HepG2 (cell line): ENCODE results near the gene CATSPERD. TPM values are rescaled to one million over a fixed set of nuclear protein-coding genes. Genes with fewer than 3 reads are reported as not detected.

Experiments
- ATAC-seq: fragments of 200-7000 bp; cut with Tn5 transposase; 3 replicates; pipeline ENCODE4 v1.9.1; 2020; ENCODE audit warnings: mild to moderate bottlenecking, moderate library complexity
- BruUV-seq: library from RNA; stranded (reverse); fragments of 400-500 nt; replicated peaks from 2 replicates; lab custom pipeline; 2021; lab: Mats Ljungman, UMichigan
- CTCF ChIA-PET: fragments of 300-600 bp; formaldehyde crosslinking; extraction: SDS; loops from one replicate; lab custom pipeline; 2021; ENCODE audit warnings: low total read pairs, inconsistent platforms, low intra/inter-chr PET ratio; lab: Yijun Ruan, JAX
- POLR2A ChIA-PET: fragments of 350-600 bp; sonication (Branson Sonifier 250); formaldehyde crosslinking; loops from one replicate; lab custom pipeline; 2020; ENCODE audit warnings: antibody characterized with exemption, inconsistent platforms; lab: Yijun Ruan, JAX
- DNase-seq: peaks from one replicate; pipeline ENCODE4 v3.0.0-alpha.2; 2015; ENCODE audit warnings: low spot score
- FAIRE-seq: peaks from 3 replicates; lab custom pipeline; 2011; peaks lifted over from hg19 to GRCh38; lab: Jason Lieb, UNC
- H2AFZ ChIP-seq: one replicate; pipeline ENCODE4 v1.6.1; 2011; ENCODE audit warnings: low read length, inconsistent platforms
- H3K27ac ChIP-seq: fragments of 300-600 bp; 3 replicates; pipeline ENCODE4 v1.8.0; 2011; ENCODE audit warnings: mixed run types, mild to moderate bottlenecking, mixed read lengths, low read length, inconsistent platforms; ENCODE audit not compliant: insufficient read depth; ENCODE audit errors: extremely low read length
- H3K27me3 ChIP-seq, 2 experiments: fragments of 200-600 bp in 1 of 2; 2 replicates in 1 of 2; 3 replicates in 1 of 2; pipeline versions ENCODE4 v1.6.0 to v1.8.0; 2011; ENCODE audit warnings: low read length in 2 of 2, mild to moderate bottlenecking in 2 of 2, moderate library complexity in 2 of 2, inconsistent platforms in 1 of 2; ENCODE audit not compliant: insufficient read depth in 2 of 2, control insufficient read depth in 1 of 2
- H3K36me3 ChIP-seq, 2 experiments: fragments of 200-600 bp in 1 of 2; replicated peaks in 1 of 2; 2 replicates in 1 of 2; 3 replicates in 1 of 2; pipeline versions ENCODE4 v1.5.1 to v1.8.0; 2011; ENCODE audit warnings: low read length in 2 of 2, inconsistent platforms in 1 of 2; ENCODE audit not compliant: insufficient read depth in 2 of 2, control insufficient read depth in 1 of 2
- H3K4me1 ChIP-seq: 2 replicates; pipeline ENCODE4 v1.5.1; 2012; ENCODE audit warnings: low read length, inconsistent platforms; ENCODE audit not compliant: insufficient read depth
- H3K4me2 ChIP-seq: 2 replicates; pipeline ENCODE4 v1.6.0; 2011; ENCODE audit warnings: low read depth, low read length, inconsistent platforms
- H3K4me3 ChIP-seq, 3 experiments: fragments of 200-600 bp in 1 of 3; sonication (generic), shearing (Covaris generic) in 1 of 3; replicated peaks in 1 of 3; 2 replicates each; pipeline ENCODE4 v1.5.1; 2011 to 2016; ENCODE audit warnings: low read length in 3 of 3, inconsistent platforms in 2 of 3, low read depth in 2 of 3, mild to moderate bottlenecking in 2 of 3, control low read depth in 1 of 3, mixed read lengths in 1 of 3; ENCODE audit not compliant: insufficient read depth in 1 of 3
- H3K79me2 ChIP-seq: one replicate; pipeline ENCODE4 v1.6.1; 2011; ENCODE audit warnings: low read length, inconsistent platforms; ENCODE audit not compliant: insufficient read depth
- H3K9ac ChIP-seq: 2 replicates; pipeline ENCODE4 v1.6.0; 2011; ENCODE audit warnings: mild to moderate bottlenecking, low read depth, low read length, inconsistent platforms; ENCODE audit not compliant: insufficient read depth
- H3K9me3 ChIP-seq: 2 replicates; pipeline ENCODE4 v1.5.1; 2012; ENCODE audit warnings: mild to moderate bottlenecking, low read length
- H4K20me1 ChIP-seq: 2 replicates; pipeline ENCODE4 v1.6.0; 2011; ENCODE audit warnings: inconsistent platforms, mild to moderate bottlenecking, low read length, moderate library complexity; ENCODE audit not compliant: insufficient read depth
- AHR ChIP-seq: IDR thresholded peaks from 2 replicates; pipeline ENCODE4 v1.6.1; 2018; ENCODE audit warnings: missing genetic modification reagents, missing compliant biosample characterization
- ESRRA ChIP-seq: sonication (generic); formaldehyde crosslinking; IDR thresholded peaks from 2 replicates; pipeline ENCODE4 v1.5.1; 2020; ENCODE audit warnings: mild to moderate bottlenecking, low read depth, missing genetic modification reagents
- HIVEP1 ChIP-seq: sonication (generic); formaldehyde crosslinking; IDR thresholded peaks from 2 replicates; pipeline ENCODE4 v1.4.0; 2020; ENCODE audit warnings: mild to moderate bottlenecking, missing genetic modification reagents
- HNRNPLL ChIP-seq: fragments of 200-400 bp; formaldehyde crosslinking; IDR thresholded peaks from 2 replicates; pipeline ENCODE4 v1.6.1; 2017; ENCODE audit warnings: mild to moderate bottlenecking, low read depth, low read length; ENCODE audit not compliant: poor library complexity, severe bottlenecking
- HOXD1 ChIP-seq: sonication (generic); formaldehyde crosslinking; IDR thresholded peaks from 2 replicates; pipeline ENCODE4 v1.5.0; 2020; ENCODE audit warnings: missing genetic modification reagents
- MED8 ChIP-seq: sonication (generic); formaldehyde crosslinking; IDR thresholded peaks from 2 replicates; pipeline ENCODE4 v1.8.1; 2023; ENCODE audit warnings: mild to moderate bottlenecking, missing genetic modification reagents; ENCODE audit not compliant: insufficient replicate concordance
- RARA ChIP-seq: IDR thresholded peaks from 2 replicates; pipeline ENCODE4 v1.6.1; 2016; ENCODE audit warnings: missing genetic modification reagents, missing compliant biosample characterization
- SALL1 ChIP-seq: sonication (generic); formaldehyde crosslinking; IDR thresholded peaks from 2 replicates; pipeline ENCODE4 v1.8.0; 2022; ENCODE audit warnings: mild to moderate bottlenecking, missing genetic modification reagents
- SNAI1 ChIP-seq: sonication (generic); formaldehyde crosslinking; IDR thresholded peaks from 2 replicates; pipeline ENCODE4 v1.5.0; 2020; ENCODE audit warnings: mild to moderate bottlenecking, missing genetic modification reagents, borderline replicate concordance
- ZBTB1 ChIP-seq: sonication (generic); formaldehyde crosslinking; IDR thresholded peaks from 2 replicates; pipeline ENCODE4 v1.4.0; 2020; ENCODE audit warnings: missing genetic modification reagents, borderline replicate concordance
- ZNF124 ChIP-seq: sonication (generic); formaldehyde crosslinking; IDR thresholded peaks from 2 replicates; pipeline ENCODE4 v1.4.0; 2020; ENCODE audit warnings: missing genetic modification reagents
- ZNF234 ChIP-seq: sonication (generic); formaldehyde crosslinking; conservative IDR thresholded peaks from 2 replicates; pipeline ENCODE4 v1.5.1; 2020; ENCODE audit warnings: mild to moderate bottlenecking, missing genetic modification reagents
- ZNF747 ChIP-seq: sonication (generic); formaldehyde crosslinking; IDR thresholded peaks from 2 replicates; pipeline ENCODE4 v1.8.1; 2023; ENCODE audit warnings: missing genetic modification reagents, mild to moderate bottlenecking, borderline replicate concordance
- whole genome bisulfite sequencing: methylation state at CpG from one replicate; pipeline ENCODE4 v1.1.6; 2017; ENCODE audit warnings: low lambda C conversion rate; 5-methylcytosine and 5-hydroxymethylcytosine counted together
- in situ Hi-C: cut with HindIII; loops from 2 replicates; pipeline ENCODE4 v1.10.0; 2017; ENCODE audit warnings: low pct_unique_long_range_greater_than_20kb; ENCODE audit not compliant: extremely low pct_ligation_motif_present
- intact Hi-C: fragments of 100-400 bp; cut with micrococcal nuclease; formaldehyde crosslinking; loops from one replicate; pipeline ENCODE4 v1.10.0; 2022; ENCODE audit not compliant: unreplicated experiment
- polyA plus RNA-seq, 8 experiments: library from polyadenylated mRNA; depleted of rRNA in 3 of 8; stranded (reverse) in 7 of 8; unstranded in 1 of 8; fragments of >200 nt; fragmentation: Illumina TruSeq in 4 of 8; extraction: Trizol in 4 of 8; gene quantifications; 2 replicates each; pipeline versions ENCODE4 v1.2.1 to v1.2.3, GENCODE V29; 2011 to 2016; ENCODE audit warnings: low read depth in 4 of 8, missing spikeins in 1 of 8, mixed read lengths in 1 of 8; ENCODE audit not compliant: insufficient read depth in 1 of 8
- total RNA-seq, 5 experiments: library from RNA; depleted of rRNA; stranded (reverse); fragments of >200 nt; fragmentation: Illumina TruSeq; extraction: Trizol; gene quantifications; 2 replicates each; pipeline ENCODE4 v1.2.3, GENCODE V29; 2016; ENCODE audit warnings: low read depth in 1 of 5
- TF ChIP-seq, protein P1 (sequence below): sonication (generic); formaldehyde crosslinking; IDR thresholded peaks from 2 replicates; pipeline ENCODE4 v1.5.0; 2020; ENCODE audit warnings: mild to moderate bottlenecking, low read depth, missing genetic modification reagents, borderline replicate concordance
- TF ChIP-seq, protein P2 (sequence below): sonication (generic); formaldehyde crosslinking; IDR thresholded peaks from 2 replicates; pipeline ENCODE4 v1.4.0; 2020; ENCODE audit warnings: missing genetic modification reagents
- TF ChIP-seq, protein P3 (sequence below): sonication (generic); formaldehyde crosslinking; IDR thresholded peaks from 2 replicates; pipeline ENCODE4 v1.4.0; 2020; ENCODE audit warnings: missing genetic modification reagents

CATSPERD gene
- total and polyA plus RNA-seq, 2 of the 13 experiments (the other 11 are each of a cell fraction or from before 2014, with no cell fraction given), result 0.04 TPM; not detected in 1

DNA sequence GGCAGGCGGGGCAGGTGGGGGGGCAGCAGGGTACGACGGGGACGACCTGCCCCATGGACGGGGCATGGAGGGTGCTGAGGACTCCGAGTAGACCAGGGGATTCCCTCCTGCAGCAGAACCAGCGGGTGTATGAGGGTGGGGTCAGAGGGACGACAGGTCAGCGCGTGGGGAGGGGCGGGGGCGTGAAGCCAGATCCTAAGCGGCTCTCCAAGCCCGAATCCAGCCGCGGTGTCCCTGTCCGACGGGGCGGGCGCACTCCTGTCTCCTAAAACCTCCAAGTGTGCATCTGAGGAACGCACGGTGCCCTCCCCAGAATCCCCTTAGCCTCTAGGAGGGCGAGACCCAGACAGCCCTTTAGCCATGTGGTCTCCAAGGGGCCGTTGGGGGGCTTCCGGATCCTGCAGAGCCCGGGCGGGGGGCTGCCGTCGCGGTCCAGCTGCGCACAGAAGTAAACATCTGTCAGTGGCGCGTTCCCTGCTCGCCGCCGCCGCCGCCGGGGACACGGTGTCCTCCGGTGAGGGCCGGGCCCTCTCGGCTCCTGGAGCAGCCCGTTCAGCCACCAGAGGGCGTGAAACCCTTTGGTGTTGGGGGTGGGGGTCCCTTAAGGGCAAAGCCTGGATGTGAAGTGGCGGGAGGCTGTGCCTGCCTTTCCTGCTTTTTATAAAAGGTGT is 85.2 kb downstream of the CATSPERD start:
- Histone ChIP-seq H3K4me1 (peaks cover 55% of the 10 kb centered on the region), H3K36me3 (no peaks in the 10 kb centered on the region), H3K9ac (peak overlapping the region; percentile 47; the same call in 1 of the 2 replicates), H3K4me2 (peak overlapping the region; percentile 83), H2AFZ (no peak overlapping the region), H3K4me3 (peak overlapping the region; percentile 56 to 75 (median 63)), H3K9me3 (no peaks in the 10 kb centered on the region), H3K27me3 (no peaks in the 10 kb centered on the region), H3K79me2 (no peaks in the 10 kb centered on the region), H4K20me1 (no peaks in the 10 kb centered on the region), H3K27ac (no peak overlapping the region)
- 4% methylated on average over 10 of the region's 46 CpGs for WGBS
- intact Hi-C loops (loop anchor here (10.0 kb wide), 1 partner anchor 219 kb away; no protein-coding TSS in a partner anchor), in situ Hi-C loops (loop anchor here (5.0 kb wide), 1 partner anchor 87 kb away; no protein-coding TSS in a partner anchor)
- POLR2A ChIA-PET, result no interaction called here
- FAIRE-seq (peak; percentile 4), ATAC-seq (peak; percentile 65), DNase-seq (peak; percentile 65)
- CTCF ChIA-PET, result interaction anchor here (3.3 to 4.6 kb wide), 3 partner anchors 18 to 86 kb away, joined by 19 to 71 read pairs (median 30); no protein-coding TSS in a partner anchor
- no TSS peak for BruUV-seq
- TF ChIP-seq ZNF234 (CRISPR knock-in tag) (no peak), ZNF747 (peak; percentile 81), ZBTB1 (CRISPR knock-in tag) (no peak), AHR (CRISPR knock-in tag) (0 out of 2 replicates have a peak, but pooled peaks have one; percentile 31), ZNF124 (peak; percentile 63; the same call in 1 of the 2 replicates), HOXD1 (CRISPR knock-in tag) (no peak), HNRNPLL (peak; percentile 39), MED8 (CRISPR knock-in tag) (peak; percentile 47), RARA (no peak), HIVEP1 (CRISPR knock-in tag) (peak; percentile 91), SNAI1 (peak; percentile 84; the same call in 1 of the 2 replicates), ESRRA (CRISPR knock-in tag) (peak; percentile 49; the same call in 1 of the 2 replicates), SALL1 (peak; percentile 59; the same call in 1 of the 2 replicates)
- TF ChIP-seq, protein P1, sequence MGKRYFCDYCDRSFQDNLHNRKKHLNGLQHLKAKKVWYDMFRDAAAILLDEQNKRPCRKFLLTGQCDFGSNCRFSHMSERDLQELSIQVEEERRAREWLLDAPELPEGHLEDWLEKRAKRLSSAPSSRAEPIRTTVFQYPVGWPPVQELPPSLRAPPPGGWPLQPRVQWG (CRISPR knock-in tag), result no peak
- TF ChIP-seq, protein P2, sequence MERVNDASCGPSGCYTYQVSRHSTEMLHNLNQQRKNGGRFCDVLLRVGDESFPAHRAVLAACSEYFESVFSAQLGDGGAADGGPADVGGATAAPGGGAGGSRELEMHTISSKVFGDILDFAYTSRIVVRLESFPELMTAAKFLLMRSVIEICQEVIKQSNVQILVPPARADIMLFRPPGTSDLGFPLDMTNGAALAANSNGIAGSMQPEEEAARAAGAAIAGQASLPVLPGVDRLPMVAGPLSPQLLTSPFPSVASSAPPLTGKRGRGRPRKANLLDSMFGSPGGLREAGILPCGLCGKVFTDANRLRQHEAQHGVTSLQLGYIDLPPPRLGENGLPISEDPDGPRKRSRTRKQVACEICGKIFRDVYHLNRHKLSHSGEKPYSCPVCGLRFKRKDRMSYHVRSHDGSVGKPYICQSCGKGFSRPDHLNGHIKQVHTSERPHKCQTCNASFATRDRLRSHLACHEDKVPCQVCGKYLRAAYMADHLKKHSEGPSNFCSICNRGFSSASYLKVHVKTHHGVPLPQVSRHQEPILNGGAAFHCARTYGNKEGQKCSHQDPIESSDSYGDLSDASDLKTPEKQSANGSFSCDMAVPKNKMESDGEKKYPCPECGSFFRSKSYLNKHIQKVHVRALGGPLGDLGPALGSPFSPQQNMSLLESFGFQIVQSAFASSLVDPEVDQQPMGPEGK (CRISPR knock-in tag), result peak; percentile 95
- TF ChIP-seq, protein P3, sequence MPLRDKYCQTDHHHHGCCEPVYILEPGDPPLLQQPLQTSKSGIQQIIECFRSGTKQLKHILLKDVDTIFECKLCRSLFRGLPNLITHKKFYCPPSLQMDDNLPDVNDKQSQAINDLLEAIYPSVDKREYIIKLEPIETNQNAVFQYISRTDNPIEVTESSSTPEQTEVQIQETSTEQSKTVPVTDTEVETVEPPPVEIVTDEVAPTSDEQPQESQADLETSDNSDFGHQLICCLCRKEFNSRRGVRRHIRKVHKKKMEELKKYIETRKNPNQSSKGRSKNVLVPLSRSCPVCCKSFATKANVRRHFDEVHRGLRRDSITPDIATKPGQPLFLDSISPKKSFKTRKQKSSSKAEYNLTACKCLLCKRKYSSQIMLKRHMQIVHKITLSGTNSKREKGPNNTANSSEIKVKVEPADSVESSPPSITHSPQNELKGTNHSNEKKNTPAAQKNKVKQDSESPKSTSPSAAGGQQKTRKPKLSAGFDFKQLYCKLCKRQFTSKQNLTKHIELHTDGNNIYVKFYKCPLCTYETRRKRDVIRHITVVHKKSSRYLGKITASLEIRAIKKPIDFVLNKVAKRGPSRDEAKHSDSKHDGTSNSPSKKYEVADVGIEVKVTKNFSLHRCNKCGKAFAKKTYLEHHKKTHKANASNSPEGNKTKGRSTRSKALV (CRISPR knock-in tag), result peak; percentile 60; the same call in 1 of the 2 replicates
